NCI-H226 (cell line): ENCODE results near the gene UBE3A.
"Not testable (repeated sequence)": the region's sequence is repeated elsewhere in the genome, so short reads cannot be mapped to it uniquely, and the experiment has no call there.

ENCODE experiments used
- DNase-seq: peaks from one replicate; pipeline ENCODE4 v3.0.0-alpha.2; 2015

UBE3A gene

GRCh38 chr15:25437777-25438600, 835 bp downstream of the UBE3A start:
- DNase-seq, result no peak

- no peak for DNase-seq
Measured at GRCh38 chr15:25436707-25437106, 2.1 kb downstream of the UBE3A start.

GRCh38 chr15:25435474-25436243, 3.2 kb downstream of the UBE3A start:
- no peak for DNase-seq

GRCh38 chr15:25433118-25433865, 5.5 kb downstream of the UBE3A start:
- DNase-seq, result no peak

GRCh38 chr15:25431836-25432561, 6.8 kb downstream of the UBE3A start:
- no peak for DNase-seq

GRCh38 chr15:25427861-25428260, 11.0 kb downstream of the UBE3A start:
- DNase-seq, result no peak

- no peak for DNase-seq
Measured at GRCh38 chr15:25426896-25427610, 11.8 kb downstream of the UBE3A start.

- no peak for DNase-seq
Measured at GRCh38 chr15:25424073-25424472, 14.8 kb downstream of the UBE3A start.

GRCh38 chr15:25422021-25422420, 16.8 kb downstream of the UBE3A start:
- no peak for DNase-seq

- DNase-seq, result no peak
Measured at GRCh38 chr15:25418202-25418601, 20.6 kb downstream of the UBE3A start.

GRCh38 chr15:25417604-25418003, 21.2 kb downstream of the UBE3A start:
- no peak for DNase-seq

GRCh38 chr15:25416693-25417092, 22.1 kb downstream of the UBE3A start:
- no peak for DNase-seq

GRCh38 chr15:25415707-25416106, 23.1 kb downstream of the UBE3A start:
- DNase-seq, result no peak

- DNase-seq, result no peak
Measured at GRCh38 chr15:25415217-25415616, 23.6 kb downstream of the UBE3A start.

GRCh38 chr15:25410649-25411048, 28.2 kb downstream of the UBE3A start:
- no peak for DNase-seq

GRCh38 chr15:25409731-25410130, 29.1 kb downstream of the UBE3A start:
- not testable (repeated sequence) for DNase-seq

GRCh38 chr15:25408929-25409328, 29.9 kb downstream of the UBE3A start:
- DNase-seq, result no peak

GRCh38 chr15:25408428-25408827, 30.4 kb downstream of the UBE3A start:
- no peak for DNase-seq

- no peak for DNase-seq
Measured at GRCh38 chr15:25407950-25408349, 30.9 kb downstream of the UBE3A start.

GRCh38 chr15:25406846-25407245, 32.0 kb downstream of the UBE3A start:
- no peak for DNase-seq

GRCh38 chr15:25406261-25406660, 32.6 kb downstream of the UBE3A start:
- no peak for DNase-seq

GRCh38 chr15:25403771-25404170, 35.1 kb downstream of the UBE3A start:
- no peak for DNase-seq
